ENCODE measurements around the gene SPINK5. TPM values are rescaled to one million over a fixed set of nuclear protein-coding genes. Genes with fewer than 3 reads are reported as not detected.

Gene SPINK5
- total RNA-seq, 1 experiment from 2014 or later: not detected

DNA sequence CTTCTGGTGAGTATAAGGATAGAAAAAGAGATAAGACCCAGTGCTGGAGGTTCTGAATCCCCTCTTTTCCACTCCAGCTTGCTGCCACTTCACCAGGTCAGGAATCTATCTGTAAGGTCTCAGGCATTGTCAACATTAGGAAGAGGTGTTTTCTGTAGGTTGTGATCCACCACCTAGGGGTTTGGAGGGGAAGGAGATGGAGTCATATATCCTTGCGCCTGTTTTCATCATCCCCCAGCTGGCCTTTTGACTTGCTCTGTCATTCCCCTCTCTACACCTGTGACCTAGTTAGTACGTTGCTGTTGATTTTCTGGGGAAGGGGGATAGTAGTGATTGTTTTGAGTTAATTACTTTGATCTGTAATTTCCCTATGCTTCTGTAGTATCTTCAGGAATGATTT is 20.5 kb downstream of the SPINK5 start:
- CTCF ChIA-PET: no interaction called here
- DNase-seq (ENCODE audit: low spot score): no peak
- intact Hi-C loops (cut with micrococcal nuclease; ENCODE audit: unreplicated experiment): no loop called here
- H3K27me3 ChIP-seq (replicated peaks; ENCODE audit: insufficient read depth, low read depth, low read length, poor library complexity): peaks cover 32% of the 10 kb centered on the region
- H3K27ac ChIP-seq (ENCODE audit: low read depth, low read length, poor library complexity, severe bottlenecking): no peak overlapping the region
- no peaks in the 10 kb centered on the region for H3K9me3 ChIP-seq (ENCODE audit: low read depth, low read length, poor library complexity, severe bottlenecking)
- no peak overlapping the region for H3K4me3 ChIP-seq (ENCODE audit: low read depth, low read length, poor library complexity, severe bottlenecking)
- no peak for TF ChIP-seq CTCF (conservative IDR thresholded peaks at IDR 0.05; ENCODE audit: low read depth, low read length)
- no peak for TF ChIP-seq EZH2 (IDR thresholded peaks at IDR 0.05; ENCODE audit: borderline replicate concordance, low read depth, low read length, poor library complexity, severe bottlenecking)
- H3K36me3 ChIP-seq (ENCODE audit: insufficient read depth, low read length, poor library complexity, severe bottlenecking): no peaks in the 10 kb centered on the region
- no TSS peak for BruUV-seq (replicated peaks)
- POLR2A ChIA-PET (ENCODE audit: low non-redundant PET): no interaction called here
- no peaks in the 10 kb centered on the region for H3K4me1 ChIP-seq (ENCODE audit: insufficient read depth, low read length, poor library complexity, severe bottlenecking)

DNA sequence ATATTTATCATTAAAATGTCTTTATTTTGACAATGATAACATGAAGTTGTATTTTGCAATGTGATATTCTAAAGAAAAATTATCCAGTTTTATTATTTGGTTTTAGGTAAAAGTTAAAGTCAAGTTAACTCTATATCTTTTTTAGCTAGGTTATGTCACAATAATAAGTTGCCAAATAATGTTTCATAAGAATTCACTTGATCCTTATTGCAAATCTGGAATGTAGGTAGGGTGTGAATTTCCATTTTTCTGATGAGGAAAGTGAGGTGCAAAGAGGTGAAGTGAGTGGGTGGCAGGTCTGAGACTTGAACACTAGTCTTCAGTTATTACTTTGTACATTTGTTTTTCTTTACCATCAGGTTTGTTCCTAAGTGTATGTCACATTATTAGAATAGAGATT is 21.5 kb downstream of the SPINK5 start:
- H3K4me1 ChIP-seq (ENCODE audit: insufficient read depth, low read length, poor library complexity, severe bottlenecking): no peaks in the 10 kb centered on the region
- H3K9me3 ChIP-seq (ENCODE audit: low read depth, low read length, poor library complexity, severe bottlenecking): no peaks in the 10 kb centered on the region
- DNase-seq (ENCODE audit: low spot score): no peak
- H3K27ac ChIP-seq (ENCODE audit: low read depth, low read length, poor library complexity, severe bottlenecking): no peak overlapping the region
- no TSS peak for BruUV-seq (replicated peaks)
- peaks cover 36% of the 10 kb centered on the region for H3K27me3 ChIP-seq (replicated peaks; ENCODE audit: insufficient read depth, low read depth, low read length, poor library complexity)
- H3K36me3 ChIP-seq (ENCODE audit: insufficient read depth, low read length, poor library complexity, severe bottlenecking): no peaks in the 10 kb centered on the region
- H3K4me3 ChIP-seq (ENCODE audit: low read depth, low read length, poor library complexity, severe bottlenecking): no peak overlapping the region
- ChIA-PET POLR2A (ENCODE audit: low non-redundant PET) (no interaction called here), CTCF (no interaction called here)
- TF ChIP-seq CTCF (conservative IDR thresholded peaks at IDR 0.05; ENCODE audit: low read depth, low read length) (no peak), EZH2 (IDR thresholded peaks at IDR 0.05; ENCODE audit: borderline replicate concordance, low read depth, low read length, poor library complexity, severe bottlenecking) (no peak)
- intact Hi-C loops (cut with micrococcal nuclease; ENCODE audit: unreplicated experiment): no loop called here

- CTCF ChIA-PET: no interaction called here
- BruUV-seq (replicated peaks): no TSS peak
- TF ChIP-seq CTCF (conservative IDR thresholded peaks at IDR 0.05; ENCODE audit: low read depth, low read length): no peak
- no peak for TF ChIP-seq EZH2 (IDR thresholded peaks at IDR 0.05; ENCODE audit: borderline replicate concordance, low read depth, low read length, poor library complexity, severe bottlenecking)
- Histone ChIP-seq H3K36me3 (ENCODE audit: insufficient read depth, low read length, poor library complexity, severe bottlenecking) (no peaks in the 10 kb centered on the region), H3K4me1 (ENCODE audit: insufficient read depth, low read length, poor library complexity, severe bottlenecking) (no peaks in the 10 kb centered on the region), H3K4me3 (ENCODE audit: low read depth, low read length, poor library complexity, severe bottlenecking) (no peak overlapping the region), H3K9me3 (ENCODE audit: low read depth, low read length, poor library complexity, severe bottlenecking) (no peaks in the 10 kb centered on the region), H3K27ac (ENCODE audit: low read depth, low read length, poor library complexity, severe bottlenecking) (no peak overlapping the region), H3K27me3 (replicated peaks; ENCODE audit: insufficient read depth, low read depth, low read length, poor library complexity) (peaks cover 44% of the 10 kb centered on the region)
- no peak for DNase-seq (ENCODE audit: low spot score)
- intact Hi-C loops (cut with micrococcal nuclease; ENCODE audit: unreplicated experiment): no loop called here
- POLR2A ChIA-PET (ENCODE audit: low non-redundant PET): no interaction called here
Measured at GRCh38 chr5:148085977-148086705, 22.4 kb downstream of the SPINK5 start.

All from A673 (cell line).